Vagina (tissue), 2 donors: ENCODE data around the gene CCDC188.

ENCODE experiments used
- CTCF ChIP-seq, 3 experiments: fragments of 450-650 bp in 2 of 3; fragments of 200-600 bp in 1 of 3; sonication (generic) in 1 of 3; IDR thresholded peaks; one replicate each; pipeline ENCODE4 v1.5.1; 2017 to 2019; ENCODE audit warnings: antibody characterized with exemption in 3 of 3, mild to moderate bottlenecking in 2 of 3, moderate library complexity in 2 of 3
- POLR2A ChIP-seq, 2 donors: fragments of 450-650 bp; IDR thresholded peaks; one replicate each; pipeline ENCODE4 v1.6.1; 2017; ENCODE audit warnings: antibody characterized with exemption in 2 of 2, mild to moderate bottlenecking in 2 of 2, moderate library complexity in 2 of 2
- POLR2AphosphoS5 ChIP-seq, 2 donors: sonication (generic); formaldehyde crosslinking; IDR thresholded peaks; one replicate each; pipeline ENCODE4 v1.9.0; 2017; ENCODE audit warnings: antibody characterized with exemption in 2 of 2, mild to moderate bottlenecking in 2 of 2, low read depth in 1 of 2; ENCODE audit not compliant: insufficient read depth in 1 of 2

- TF ChIP-seq POLR2A (IDR thresholded peaks at IDR 0.05) (no peak), CTCF (IDR thresholded peaks at IDR 0.05) (no peak), POLR2AphosphoS5 (IDR thresholded peaks at IDR 0.05; ENCODE audit: insufficient read depth in 1 of 2, low read depth in 1 of 2) (no peak)
These were observed 34.9 kb upstream of the CCDC188 start for GRCh38 chr22:20185750-20186149.
